Karpas-422 (cell line): Measurements from ENCODE around the gene SLC13A2. TPM values are rescaled to one million over a fixed set of nuclear protein-coding genes. Genes with fewer than 3 reads are reported as not detected.

Experiments used
- DNase-seq: peaks from one replicate; pipeline ENCODE4 v3.0.0-alpha.2; 2015
- H2AFZ ChIP-seq: fragments of 200-600 bp; sonication (generic); 2 replicates; pipeline ENCODE4 v1.6.1; 2014; ENCODE audit warnings: antibody characterized with exemption, low read length, mixed read lengths
- H3K27ac ChIP-seq: fragments of 200-600 bp; sonication (generic); 2 replicates; pipeline ENCODE4 v1.5.1; 2014; ENCODE audit warnings: mild to moderate bottlenecking, low read length, moderate library complexity
- H3K27me3 ChIP-seq: fragments of 200-600 bp; sonication (generic); 2 replicates; pipeline ENCODE4 v1.6.1; 2014; ENCODE audit warnings: low read length, mixed read lengths
- H3K36me3 ChIP-seq: fragments of 200-600 bp; sonication (generic); 2 replicates; pipeline ENCODE4 v1.6.1; 2014; ENCODE audit warnings: low read length, mixed read lengths; ENCODE audit not compliant: insufficient read depth
- H3K4me1 ChIP-seq: fragments of 200-600 bp; sonication (generic); 2 replicates; pipeline ENCODE4 v1.6.1; 2014; ENCODE audit warnings: mild to moderate bottlenecking, low read length, mixed read lengths
- H3K4me2 ChIP-seq: fragments of 200-600 bp; sonication (generic); 2 replicates; pipeline ENCODE4 v1.6.1; 2014; ENCODE audit warnings: low read length, low read depth, mild to moderate bottlenecking; ENCODE audit not compliant: poor library complexity, severe bottlenecking
- H3K4me3 ChIP-seq: fragments of 200-600 bp; sonication (generic); 2 replicates; pipeline ENCODE4 v1.5.1; 2014; ENCODE audit warnings: mild to moderate bottlenecking, antibody characterized with exemption, low read length, mixed read lengths
- H3K79me2 ChIP-seq: fragments of 200-600 bp; sonication (generic); 2 replicates; pipeline ENCODE4 v1.6.1; 2014; ENCODE audit warnings: mild to moderate bottlenecking, low read length, mixed read lengths
- H3K9ac ChIP-seq: fragments of 200-600 bp; sonication (generic); 2 replicates; pipeline ENCODE4 v1.6.0; 2014; ENCODE audit warnings: low read length
- H3K9me2 ChIP-seq: fragments of 200-600 bp; sonication (generic), shearing (Covaris generic); replicated peaks from 2 replicates; pipeline ENCODE4 v1.6.0; 2014; ENCODE audit warnings: mild to moderate bottlenecking, low read length, moderate library complexity; ENCODE audit not compliant: insufficient read depth
- H3K9me3 ChIP-seq: fragments of 300-700, 200-600 bp; sonication (generic); 2 replicates; pipeline ENCODE4 v1.6.1; 2014; ENCODE audit warnings: low read length, mixed read lengths
- H4K20me1 ChIP-seq: fragments of 200-600 bp; sonication (generic); 2 replicates; pipeline ENCODE4 v1.6.1; 2014; ENCODE audit warnings: mild to moderate bottlenecking, antibody characterized with exemption, low read length, low read depth; ENCODE audit not compliant: insufficient read depth
- total RNA-seq: library from RNA; depleted of rRNA; stranded (reverse); fragments of >200 nt; shearing (Covaris generic); gene quantifications from 2 replicates; pipeline ENCODE4 v1.2.3, GENCODE V29; 2014; ENCODE audit warnings: low replicate concordance

Gene SLC13A2
- total RNA-seq, 1 experiment from 2014 or later, result not detected

DNA sequence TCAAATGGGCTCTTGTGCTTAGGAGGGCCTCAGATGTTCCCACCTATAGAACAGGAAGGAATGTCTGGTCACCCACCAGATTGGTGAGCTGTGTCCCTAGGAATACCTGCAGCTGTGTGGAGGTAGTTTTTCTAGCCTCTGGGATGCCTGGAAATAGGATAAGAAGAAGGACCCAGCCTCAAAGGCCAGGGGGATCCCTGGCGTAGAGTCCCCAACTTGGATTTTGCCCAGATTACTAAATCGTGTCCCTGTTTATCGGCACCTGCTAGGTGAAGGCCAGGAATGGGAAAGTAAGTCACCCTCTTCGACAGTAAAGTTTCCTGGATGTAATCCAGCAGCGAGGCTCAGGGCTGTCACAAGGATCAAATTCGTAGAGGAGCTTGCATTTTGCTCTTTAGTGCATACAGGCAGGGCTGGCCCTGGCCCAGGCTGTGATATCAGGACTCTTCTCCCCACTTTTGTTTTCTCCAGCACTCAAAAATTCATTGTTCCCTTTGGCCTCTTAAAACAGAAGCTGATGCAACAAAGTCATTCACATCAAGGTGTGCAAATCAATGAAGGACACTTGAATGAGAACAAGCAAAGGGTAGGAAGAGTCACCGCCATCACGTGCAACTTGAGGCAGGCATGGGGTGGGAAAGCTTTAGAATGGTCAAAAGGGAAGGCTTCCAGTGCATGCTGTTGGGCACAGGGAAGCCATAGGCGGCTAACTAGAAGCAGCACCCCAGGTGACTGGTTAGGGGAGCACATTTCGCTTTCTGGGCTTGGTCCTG lies 7.5 kb downstream of the SLC13A2 start:
- Histone ChIP-seq H3K9me2 (no peaks in the 10 kb centered on the region), H2AFZ (no peak overlapping the region), H3K4me3 (no peak overlapping the region), H3K4me2 (no peak overlapping the region), H3K27me3 (no peaks in the 10 kb centered on the region), H3K36me3 (no peaks in the 10 kb centered on the region), H3K79me2 (no peaks in the 10 kb centered on the region), H3K9ac (no peak overlapping the region), H3K27ac (no peak overlapping the region), H4K20me1 (no peaks in the 10 kb centered on the region), H3K9me3 (no peaks in the 10 kb centered on the region), H3K4me1 (no peaks in the 10 kb centered on the region)
- no peak for DNase-seq

DNA sequence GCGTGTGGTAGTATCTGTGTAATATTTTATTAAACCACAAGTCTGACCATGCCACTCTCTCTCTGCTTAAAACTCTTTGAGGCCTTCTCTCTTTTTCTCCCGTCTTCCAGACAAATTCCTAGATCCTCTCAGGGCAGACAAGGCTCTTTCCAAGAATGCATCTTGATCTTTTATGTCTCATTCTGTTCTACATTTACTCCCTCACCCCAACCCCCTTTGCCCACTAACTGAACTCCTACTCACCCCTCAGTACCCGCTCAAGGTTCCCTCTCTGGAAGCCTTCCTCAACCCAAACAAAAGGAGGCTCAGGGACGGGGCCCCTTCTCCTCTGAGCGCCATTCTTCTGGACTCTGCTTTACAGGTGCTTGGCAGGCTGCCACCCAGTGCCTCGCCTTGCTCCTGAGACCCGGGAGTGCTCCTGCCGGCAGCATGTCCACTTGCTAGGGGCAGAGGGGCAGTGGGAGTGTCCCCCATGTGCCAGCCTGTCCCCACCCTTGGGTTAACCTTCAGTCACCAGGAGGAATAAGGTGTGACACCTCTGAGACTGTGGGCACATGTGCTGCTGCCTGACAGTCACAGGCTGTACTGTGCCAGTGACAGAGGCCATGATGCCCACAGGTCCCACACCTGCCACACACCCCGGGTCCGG lies 9.2 kb downstream of the SLC13A2 start:
- H3K36me3 ChIP-seq, result no peaks in the 10 kb centered on the region
- H3K9me2 ChIP-seq, result no peaks in the 10 kb centered on the region
- H4K20me1 ChIP-seq, result no peaks in the 10 kb centered on the region
- no peaks in the 10 kb centered on the region for H3K4me1 ChIP-seq
- H3K27me3 ChIP-seq, result no peaks in the 10 kb centered on the region
- no peak overlapping the region for H2AFZ ChIP-seq
- H3K27ac ChIP-seq, result no peak overlapping the region
- DNase-seq, result no peak
- no peak overlapping the region for H3K4me3 ChIP-seq
- H3K79me2 ChIP-seq, result no peaks in the 10 kb centered on the region
- H3K4me2 ChIP-seq, result no peak overlapping the region
- H3K9ac ChIP-seq, result no peak overlapping the region
- H3K9me3 ChIP-seq, result no peaks in the 10 kb centered on the region

DNA sequence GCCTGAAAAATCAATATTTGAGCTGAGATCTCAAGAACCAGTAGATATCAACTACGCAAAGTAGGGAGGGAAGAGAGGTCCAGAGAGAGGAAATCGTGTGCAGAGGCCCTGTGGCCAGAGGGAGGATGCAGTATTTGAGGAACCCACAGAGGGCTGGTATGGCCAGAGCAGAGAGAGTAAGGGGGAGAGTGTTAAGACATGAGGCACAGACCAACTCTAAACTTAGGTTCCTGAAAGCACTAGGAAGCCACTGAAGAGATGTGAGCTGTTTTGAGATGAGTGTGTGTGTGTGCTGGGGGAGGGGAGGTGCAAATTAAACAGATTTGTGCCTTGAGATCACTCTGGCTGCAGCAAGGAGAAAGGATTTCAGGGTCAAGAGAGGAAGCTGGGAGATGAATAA lies 10.9 kb downstream of the SLC13A2 start:
- H3K4me2 ChIP-seq, result no peak overlapping the region
- H3K36me3 ChIP-seq, result no peaks in the 10 kb centered on the region
- H2AFZ ChIP-seq, result no peak overlapping the region
- no peaks in the 10 kb centered on the region for H4K20me1 ChIP-seq
- H3K9ac ChIP-seq, result no peak overlapping the region
- H3K4me1 ChIP-seq, result peaks cover 5% of the 10 kb centered on the region; the same call in 1 of the 2 replicates
- H3K4me3 ChIP-seq, result no peak overlapping the region
- H3K27me3 ChIP-seq, result no peaks in the 10 kb centered on the region
- H3K9me2 ChIP-seq, result no peaks in the 10 kb centered on the region
- no peaks in the 10 kb centered on the region for H3K79me2 ChIP-seq
- H3K27ac ChIP-seq, result no peak overlapping the region
- H3K9me3 ChIP-seq, result no peaks in the 10 kb centered on the region
- no peak for DNase-seq

DNA sequence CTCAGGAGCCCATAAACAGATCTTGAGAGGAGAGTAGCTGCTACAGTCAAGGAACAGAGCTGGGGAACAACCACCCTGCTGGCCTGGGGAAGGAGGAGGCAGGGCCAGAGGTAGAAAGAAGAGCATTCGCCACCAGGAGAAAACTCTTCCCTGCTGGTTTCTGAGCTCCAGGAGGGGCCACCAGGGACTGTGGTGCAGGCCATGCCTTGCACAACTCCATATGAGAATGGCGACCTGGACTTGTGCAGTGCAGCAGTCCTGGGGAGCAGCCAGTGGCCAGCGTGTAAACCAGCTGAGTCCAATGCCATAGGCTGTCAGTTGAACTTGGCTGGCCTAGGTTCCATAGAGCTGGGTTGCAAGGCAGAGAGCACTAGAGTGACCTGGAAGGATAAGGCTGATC lies 11.6 kb downstream of the SLC13A2 start:
- no peak overlapping the region for H3K4me2 ChIP-seq
- H4K20me1 ChIP-seq, result no peaks in the 10 kb centered on the region
- no peaks in the 10 kb centered on the region for H3K9me3 ChIP-seq
- H3K27me3 ChIP-seq, result no peaks in the 10 kb centered on the region
- DNase-seq, result no peak
- H3K4me1 ChIP-seq, result peaks cover 5% of the 10 kb centered on the region; the same call in 1 of the 2 replicates
- no peaks in the 10 kb centered on the region for H3K36me3 ChIP-seq
- no peak overlapping the region for H3K4me3 ChIP-seq
- H3K9me2 ChIP-seq, result no peaks in the 10 kb centered on the region
- no peak overlapping the region for H3K9ac ChIP-seq
- no peak overlapping the region for H2AFZ ChIP-seq
- H3K27ac ChIP-seq, result no peak overlapping the region
- H3K79me2 ChIP-seq, result no peaks in the 10 kb centered on the region

DNA sequence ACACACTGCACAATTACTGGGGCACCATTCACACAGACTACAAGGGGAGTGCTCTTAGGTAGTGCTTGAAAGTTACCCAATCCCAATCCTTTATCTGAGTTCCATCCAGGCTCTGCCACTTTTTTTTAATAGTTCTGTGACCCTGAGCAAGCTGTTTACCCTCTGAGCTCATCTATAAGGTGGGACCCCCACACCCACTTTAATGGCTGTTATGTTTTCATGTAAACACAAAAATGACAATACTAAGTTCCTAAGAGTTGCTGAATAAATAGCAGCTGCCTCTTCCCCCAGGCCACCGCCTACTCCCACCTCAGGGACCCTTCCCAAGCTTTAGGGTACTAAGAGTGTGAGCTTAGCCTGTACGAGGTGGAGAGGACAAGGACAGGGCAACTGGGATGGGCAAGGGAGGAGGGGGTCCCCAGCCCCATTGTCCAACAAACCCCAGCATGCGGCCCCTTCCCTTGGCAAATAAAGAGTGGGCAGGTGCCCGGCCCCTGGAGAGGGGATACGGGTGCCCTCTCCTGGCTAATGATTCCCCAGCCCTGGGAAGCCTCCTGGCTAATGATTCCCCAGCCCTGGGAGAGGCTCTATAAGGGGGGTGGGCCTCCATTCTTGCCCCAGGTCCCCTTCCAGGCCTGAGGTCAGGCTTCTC lies 14.6 kb downstream of the SLC13A2 start:
- no peak overlapping the region for H3K4me2 ChIP-seq
- no peaks in the 10 kb centered on the region for H4K20me1 ChIP-seq
- no peak overlapping the region for H2AFZ ChIP-seq
- H3K27me3 ChIP-seq, result no peaks in the 10 kb centered on the region
- no peaks in the 10 kb centered on the region for H3K79me2 ChIP-seq
- H3K4me3 ChIP-seq, result no peak overlapping the region
- no peaks in the 10 kb centered on the region for H3K9me2 ChIP-seq
- no peak for DNase-seq
- H3K27ac ChIP-seq, result no peak overlapping the region
- H3K4me1 ChIP-seq, result peaks cover 5% of the 10 kb centered on the region; the same call in 1 of the 2 replicates
- H3K36me3 ChIP-seq, result no peaks in the 10 kb centered on the region
- H3K9me3 ChIP-seq, result no peaks in the 10 kb centered on the region
- no peak overlapping the region for H3K9ac ChIP-seq

DNA sequence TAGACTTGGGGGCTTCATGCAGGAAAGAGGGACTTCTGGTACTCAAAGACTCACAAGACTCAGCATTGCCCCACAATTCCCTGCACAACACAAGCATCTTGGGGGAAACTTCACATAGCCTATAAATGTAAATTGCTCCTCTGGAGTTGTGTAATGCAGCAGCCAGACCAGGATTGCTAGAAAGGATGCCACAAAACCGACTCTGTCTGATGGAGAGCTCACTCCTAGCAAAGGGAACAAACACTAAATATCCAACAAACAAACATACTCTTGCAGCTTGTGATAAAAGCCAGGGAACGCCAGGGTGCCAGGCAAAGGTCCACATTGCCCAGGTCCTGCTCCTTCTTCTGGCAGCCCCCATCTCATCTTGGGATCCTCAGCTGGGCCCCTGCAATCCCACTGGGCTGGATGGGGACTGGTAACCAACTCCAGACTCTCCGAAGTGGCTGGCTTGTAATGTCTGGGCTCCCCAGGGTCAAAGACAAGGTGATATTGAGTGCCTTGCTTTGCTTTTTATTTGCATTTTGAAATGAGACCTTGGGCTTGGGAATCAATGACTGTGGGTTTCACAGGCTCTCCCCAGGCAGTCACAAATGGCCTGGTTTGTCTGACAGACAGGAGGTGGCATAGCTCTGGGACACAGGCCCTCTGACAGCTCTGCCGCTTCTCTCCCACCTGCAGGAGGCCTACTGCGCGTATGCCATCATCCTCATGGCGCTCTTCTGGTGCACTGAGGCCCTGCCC lies 15.3 kb downstream of the SLC13A2 start:
- H3K9me3 ChIP-seq, result no peaks in the 10 kb centered on the region
- no peak overlapping the region for H3K4me3 ChIP-seq
- H3K4me2 ChIP-seq, result no peak overlapping the region
- H3K36me3 ChIP-seq, result no peaks in the 10 kb centered on the region
- no peak overlapping the region for H3K9ac ChIP-seq
- H2AFZ ChIP-seq, result no peak overlapping the region
- H3K27ac ChIP-seq, result no peak overlapping the region
- H4K20me1 ChIP-seq, result no peaks in the 10 kb centered on the region
- no peak for DNase-seq
- H3K9me2 ChIP-seq, result no peaks in the 10 kb centered on the region
- H3K79me2 ChIP-seq, result no peaks in the 10 kb centered on the region
- no peaks in the 10 kb centered on the region for H3K27me3 ChIP-seq
- peaks cover 5% of the 10 kb centered on the region; the same call in 1 of the 2 replicates for H3K4me1 ChIP-seq

DNA sequence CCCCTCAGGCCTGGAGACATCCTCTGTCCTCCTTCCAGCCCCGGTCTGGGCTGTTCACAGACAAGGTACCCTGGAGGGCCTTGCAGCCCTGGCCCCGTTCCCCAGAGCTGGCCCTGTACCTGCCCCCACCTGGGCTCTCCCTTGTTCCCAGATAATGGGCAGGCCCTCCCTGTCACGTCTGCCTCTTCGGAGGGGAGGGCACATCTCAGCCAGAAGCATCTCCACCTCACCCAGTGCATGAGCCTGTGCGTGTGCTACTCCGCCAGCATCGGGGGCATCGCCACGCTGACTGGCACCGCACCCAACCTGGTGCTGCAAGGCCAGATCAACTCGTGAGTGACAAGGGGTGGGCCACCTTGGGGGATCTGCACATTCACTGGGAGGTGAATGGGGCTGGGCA lies 17.8 kb downstream of the SLC13A2 start:
- H3K27ac ChIP-seq, result no peak overlapping the region
- H3K27me3 ChIP-seq, result no peaks in the 10 kb centered on the region
- no peaks in the 10 kb centered on the region for H3K79me2 ChIP-seq
- H3K9ac ChIP-seq, result no peak overlapping the region
- H3K36me3 ChIP-seq, result no peaks in the 10 kb centered on the region
- H3K4me3 ChIP-seq, result no peak overlapping the region
- DNase-seq, result no peak
- no peak overlapping the region for H3K4me2 ChIP-seq
- H4K20me1 ChIP-seq, result no peaks in the 10 kb centered on the region
- peaks cover 5% of the 10 kb centered on the region; the same call in 1 of the 2 replicates for H3K4me1 ChIP-seq
- H3K9me2 ChIP-seq, result no peaks in the 10 kb centered on the region
- no peak overlapping the region for H2AFZ ChIP-seq
- no peaks in the 10 kb centered on the region for H3K9me3 ChIP-seq

DNA sequence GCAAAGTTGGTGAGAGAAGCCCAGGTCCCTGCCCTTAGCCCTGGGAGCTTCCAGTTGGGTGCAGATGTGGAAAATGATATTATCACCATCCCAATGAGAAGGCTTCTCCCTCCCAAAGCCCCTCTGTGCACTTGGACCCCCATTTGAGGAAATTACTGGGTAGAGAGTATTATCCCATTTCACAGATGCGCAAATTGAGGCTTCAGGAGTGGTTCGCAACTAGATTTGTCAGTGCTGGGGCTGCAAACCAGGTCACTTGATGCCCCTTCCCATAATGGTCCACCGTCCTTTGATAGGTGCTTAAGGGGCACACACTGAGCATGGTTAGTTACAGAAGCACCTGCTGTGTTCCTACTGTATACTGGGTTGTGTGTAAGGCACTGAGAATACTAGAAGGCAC lies 18.4 kb downstream of the SLC13A2 start:
- no peaks in the 10 kb centered on the region for H3K9me3 ChIP-seq

More for the DNA sequence above, 18.4 kb downstream of the SLC13A2 start:
- H3K27ac ChIP-seq, result no peak overlapping the region
- no peaks in the 10 kb centered on the region for H3K79me2 ChIP-seq
- peaks cover 5% of the 10 kb centered on the region; the same call in 1 of the 2 replicates for H3K4me1 ChIP-seq
- no peak overlapping the region for H3K4me2 ChIP-seq
- H3K4me3 ChIP-seq, result no peak overlapping the region
- no peak for DNase-seq
- H4K20me1 ChIP-seq, result no peaks in the 10 kb centered on the region
- no peak overlapping the region for H3K9ac ChIP-seq
- no peaks in the 10 kb centered on the region for H3K27me3 ChIP-seq
- H2AFZ ChIP-seq, result no peak overlapping the region
- no peaks in the 10 kb centered on the region for H3K9me2 ChIP-seq
- no peaks in the 10 kb centered on the region for H3K36me3 ChIP-seq
